B cell (primary cell): Measurements from ENCODE around the gene PRDM5. TPM values are rescaled to one million over a fixed set of nuclear protein-coding genes. Genes with fewer than 3 reads are reported as not detected.

Source experiments
- ATAC-seq: fragments of 200-7000 bp; cut with Tn5 transposase; one replicate; pipeline ENCODE4 v1.10.0; 2021; ENCODE audit warnings: low read depth, mild to moderate bottlenecking, moderate number of reproducible peaks, moderate library complexity
- CTCF ChIA-PET: fragments of 350-600 bp; sonication (Branson Sonifier 250); formaldehyde crosslinking; loops from one replicate; lab custom pipeline; 2021; ENCODE audit warnings: antibody characterized with exemption, inconsistent platforms; lab: Charles Lee
- POLR2A ChIA-PET: fragments of 350-600 bp; sonication (Branson Sonifier 250); formaldehyde crosslinking; loops from one replicate; lab custom pipeline; 2021; ENCODE audit warnings: antibody characterized with exemption; lab: Charles Lee
- DNase-seq: peaks from one replicate; pipeline ENCODE4 v3.0.0; 2013
- H2AFZ ChIP-seq: 2 replicates; pipeline ENCODE4 v1.6.1; 2012; ENCODE audit warnings: mild to moderate bottlenecking, low read depth, low read length; ENCODE audit not compliant: insufficient read depth, poor library complexity, severe bottlenecking
- H3K27ac ChIP-seq, 2 donors: 1 replicate in 1 of 2; 2 replicates in 1 of 2; pipeline ENCODE4 v1.5.1; 2012 to 2013; ENCODE audit warnings: low read length in 2 of 2, mild to moderate bottlenecking in 2 of 2, moderate library complexity in 1 of 2
- H3K27me3 ChIP-seq, 4 experiments: fragments of 200-600 bp in 1 of 4; sonication (generic) in 1 of 4; replicated peaks in 1 of 4; 1 replicate in 2 of 4; 2 replicates in 2 of 4; pipeline versions ENCODE4 v1.6.1 to v1.7.0; 2013 to 2016; ENCODE audit warnings: low read length in 3 of 4, mild to moderate bottlenecking in 2 of 4, mixed read lengths in 1 of 4, moderate library complexity in 1 of 4; ENCODE audit not compliant: insufficient read depth in 4 of 4, control insufficient read depth in 3 of 4; ENCODE audit errors: control extremely low read depth in 1 of 4
- H3K36me3 ChIP-seq, 2 experiments: replicated peaks in 1 of 2; 1 replicate in 1 of 2; 2 replicates in 1 of 2; pipeline versions ENCODE4 v1.6.1 to v1.7.1; 2013; ENCODE audit warnings: low read length in 1 of 2; ENCODE audit not compliant: insufficient read depth in 2 of 2, control insufficient read depth in 1 of 2; ENCODE audit errors: control extremely low read depth in 1 of 2, extremely low read depth in 1 of 2
- H3K4me1 ChIP-seq, 2 donors: fragments of 200-600 bp in 1 of 2; sonication (generic) in 1 of 2; 1 replicate in 1 of 2; 2 replicates in 1 of 2; pipeline versions ENCODE4 v1.5.1 to v1.6.1; 2013 to 2017; ENCODE audit warnings: low read length in 2 of 2; ENCODE audit not compliant: control insufficient read depth in 2 of 2, insufficient read depth in 2 of 2
- H3K4me2 ChIP-seq: replicated peaks from 2 replicates; pipeline ENCODE3; 2012; ENCODE audit warnings: mild to moderate bottlenecking, low read depth, low read length; ENCODE audit not compliant: poor library complexity, severe bottlenecking
- H3K4me3 ChIP-seq, 5 experiments: fragments of 200-600 bp in 1 of 5; sonication (generic) in 1 of 5; 1 replicate in 3 of 5; 2 replicates in 2 of 5; pipeline versions ENCODE4 v1.5.1 to v1.7.0; 2011 to 2016; ENCODE audit warnings: low read length in 4 of 5, mild to moderate bottlenecking in 4 of 5, low read depth in 2 of 5, control low read depth in 1 of 5, moderate library complexity in 1 of 5; ENCODE audit not compliant: insufficient read depth in 1 of 5; ENCODE audit errors: control extremely low read depth in 1 of 5, extremely low read depth in 1 of 5
- H3K79me2 ChIP-seq: fragments of 200-600 bp; sonication (generic); one replicate; pipeline ENCODE4 v1.6.0; 2016; ENCODE audit warnings: low read length; ENCODE audit not compliant: control insufficient read depth, insufficient read depth
- H3K9ac ChIP-seq: fragments of 200-600 bp; sonication (generic); 2 replicates; pipeline ENCODE4 v1.6.1; 2017; ENCODE audit warnings: mild to moderate bottlenecking, low read length, moderate library complexity
- H3K9me3 ChIP-seq, 3 donors: one replicate each; pipeline versions ENCODE4 v1.6.1 to v1.7.1; 2013; ENCODE audit warnings: low read length in 2 of 3; ENCODE audit not compliant: control insufficient read depth in 2 of 3, insufficient read depth in 1 of 3; ENCODE audit errors: control extremely low read depth in 1 of 3
- H4K20me1 ChIP-seq: 2 replicates; pipeline ENCODE4 v1.6.0; 2012; ENCODE audit warnings: mild to moderate bottlenecking, low read length; ENCODE audit not compliant: insufficient read depth, control insufficient read depth, poor library complexity, severe bottlenecking
- H3K27ac Mint-ChIP-seq: one replicate; pipeline ENCODE4 v1.8.0; 2021; ENCODE audit warnings: mixed read lengths
- H3K27me3 Mint-ChIP-seq: one replicate; pipeline ENCODE4 v1.8.0; 2021; ENCODE audit warnings: mixed read lengths
- H3K4me1 Mint-ChIP-seq: one replicate; pipeline ENCODE4 v1.8.0; 2021; ENCODE audit warnings: mixed read lengths
- H3K4me3 Mint-ChIP-seq: one replicate; pipeline ENCODE4 v1.8.0; 2021; ENCODE audit warnings: mixed read lengths
- H3K9me3 Mint-ChIP-seq: one replicate; pipeline ENCODE4 v1.8.0; 2022; ENCODE audit warnings: mixed read lengths; ENCODE audit not compliant: insufficient read depth
- CTCF ChIP-seq: fragments of 200-600 bp; IDR thresholded peaks from one replicate; pipeline ENCODE4 v1.8.0; 2022; ENCODE audit warnings: antibody characterized with exemption, mild to moderate bottlenecking
- EZH2 ChIP-seq: IDR thresholded peaks from 2 replicates; pipeline ENCODE4 v1.6.1; 2012; ENCODE audit warnings: borderline replicate concordance, low read depth, mild to moderate bottlenecking, moderate library complexity, low read length; ENCODE audit not compliant: insufficient read depth, poor library complexity, severe bottlenecking
- WGBS: methylation state at CpG from one replicate; pipeline ENCODE4 v1.1.5; 2013; ENCODE audit warnings: missing lambda C conversion rate; ENCODE audit not compliant: insufficient coverage; 5-methylcytosine and 5-hydroxymethylcytosine counted together
- intact Hi-C: fragments of 100-400 bp; cut with micrococcal nuclease; formaldehyde crosslinking; loops from one replicate; pipeline ENCODE4 v1.10.0; 2022
- polyA plus RNA-seq: library from polyadenylated mRNA; depleted of rRNA; stranded (reverse); fragments of >200 nt; gene quantifications from 2 replicates; pipeline ENCODE4 v1.2.3, GENCODE V29; 2012
- total RNA-seq, 2 donors: library from RNA; stranded (reverse); fragments of 120-200 nt in 1 of 2; gene quantifications; 1 replicate in 1 of 2; 2 replicates in 1 of 2; pipeline versions ENCODE4 v1.2.3 to v1.2.4, GENCODE V29; 2013 to 2022

The PRDM5 gene
- total and polyA plus RNA-seq, 2 donors (not counting 1 experiment from before 2014, with no cell fraction given) = not detected

GRCh38 chr4:120736312-120736711 lies 186.2 kb downstream of the PRDM5 start:
- no peaks in the 10 kb centered on the region for H3K27me3 Mint-ChIP-seq
- Histone ChIP-seq H3K79me2 (no peaks in the 10 kb centered on the region), H3K9ac (no peak overlapping the region), H3K36me3 (no peaks in the 10 kb centered on the region), H3K4me1 (no peaks in the 10 kb centered on the region), H3K27me3 (no peaks in the 10 kb centered on the region), H4K20me1 (no peaks in the 10 kb centered on the region), H3K4me2 (no peak overlapping the region), H3K4me3 (no peak overlapping the region), H2AFZ (no peak overlapping the region), H3K27ac (no peak overlapping the region), H3K9me3 (no peaks in the 10 kb centered on the region)
- CTCF ChIA-PET = no interaction called here
- H3K9me3 Mint-ChIP-seq = peaks cover 2% of the 10 kb centered on the region
- WGBS = 93% methylated on average over 6 of the region's 9 CpGs
- H3K27ac Mint-ChIP-seq = no peak overlapping the region
- no peak overlapping the region for H3K4me3 Mint-ChIP-seq
- intact Hi-C loops = no loop called here
- TF ChIP-seq CTCF (no peak), EZH2 (no peak)
- POLR2A ChIA-PET = no interaction called here
- DNase-seq = no peak
- no peak for ATAC-seq
- H3K4me1 Mint-ChIP-seq = no peaks in the 10 kb centered on the region

DNA sequence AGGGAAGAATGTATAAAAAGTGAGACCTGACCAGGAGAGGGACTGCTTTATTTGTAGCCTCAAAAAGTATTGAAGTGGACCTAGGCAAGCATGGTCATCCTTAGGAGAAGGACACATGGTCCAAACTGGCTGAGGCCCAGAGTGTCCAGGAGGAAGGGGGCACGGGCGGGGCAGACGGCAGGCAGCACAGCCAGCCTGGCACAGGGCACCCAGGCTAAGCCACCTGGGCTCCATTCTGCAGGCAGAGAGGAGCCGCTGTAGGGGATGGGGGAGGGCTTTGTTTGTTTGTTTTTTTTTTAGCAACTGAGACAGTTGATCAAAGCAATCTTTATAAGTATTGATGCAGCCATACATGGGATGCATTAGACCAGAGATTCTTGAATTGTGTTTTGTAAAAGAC lies 188.6 kb downstream of the PRDM5 start:
- H3K36me3 ChIP-seq = no peaks in the 10 kb centered on the region
- TF ChIP-seq EZH2 (no peak), CTCF (no peak)
- Mint-ChIP-seq H3K4me1 (no peaks in the 10 kb centered on the region), H3K27me3 (no peaks in the 10 kb centered on the region), H3K27ac (no peak overlapping the region), H3K4me3 (no peak overlapping the region), H3K9me3 (no peaks in the 10 kb centered on the region)
- no peak overlapping the region for H3K27ac ChIP-seq
- no peak for ATAC-seq
- H3K9me3 ChIP-seq = no peaks in the 10 kb centered on the region
- H4K20me1 ChIP-seq = no peaks in the 10 kb centered on the region
- peaks cover 0 to 2% (median 0%) of the 10 kb centered on the region in 4 experiments for H3K27me3 ChIP-seq
- ChIA-PET POLR2A (no interaction called here), CTCF (no interaction called here)
- no peak for DNase-seq
- intact Hi-C loops = no loop called here
- H3K79me2 ChIP-seq = no peaks in the 10 kb centered on the region
- WGBS = 90% methylated on average over 4 of the region's 4 CpGs
- no peak overlapping the region for H3K4me2 ChIP-seq
- no peak overlapping the region for H2AFZ ChIP-seq
- H3K9ac ChIP-seq = no peak overlapping the region
- no peaks in the 10 kb centered on the region for H3K4me1 ChIP-seq
- no peak overlapping the region for H3K4me3 ChIP-seq
